Measurements from ENCODE around the gene SAFB.

DNA sequence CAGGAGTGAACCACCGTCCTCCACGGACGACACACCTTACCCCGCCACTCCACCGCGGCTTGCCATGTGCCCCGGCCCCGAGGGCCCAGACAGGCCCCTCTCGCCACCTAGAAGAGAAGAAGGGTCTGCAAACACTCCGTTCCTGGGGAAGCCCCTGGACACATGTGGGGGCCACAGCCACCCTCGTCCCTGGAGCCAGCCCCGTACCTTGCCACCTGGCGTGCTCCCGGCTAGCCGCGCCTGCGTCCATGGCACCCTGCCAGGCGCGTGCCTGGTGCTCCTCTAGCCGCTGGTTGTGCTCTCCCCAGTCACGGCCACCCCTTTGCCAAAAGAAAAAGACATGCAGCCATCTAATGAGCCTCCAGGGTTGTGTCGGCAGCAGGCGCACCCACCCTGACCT, 35.2 kb upstream of the SAFB start:
- TF ChIP-seq, protein P1, sequence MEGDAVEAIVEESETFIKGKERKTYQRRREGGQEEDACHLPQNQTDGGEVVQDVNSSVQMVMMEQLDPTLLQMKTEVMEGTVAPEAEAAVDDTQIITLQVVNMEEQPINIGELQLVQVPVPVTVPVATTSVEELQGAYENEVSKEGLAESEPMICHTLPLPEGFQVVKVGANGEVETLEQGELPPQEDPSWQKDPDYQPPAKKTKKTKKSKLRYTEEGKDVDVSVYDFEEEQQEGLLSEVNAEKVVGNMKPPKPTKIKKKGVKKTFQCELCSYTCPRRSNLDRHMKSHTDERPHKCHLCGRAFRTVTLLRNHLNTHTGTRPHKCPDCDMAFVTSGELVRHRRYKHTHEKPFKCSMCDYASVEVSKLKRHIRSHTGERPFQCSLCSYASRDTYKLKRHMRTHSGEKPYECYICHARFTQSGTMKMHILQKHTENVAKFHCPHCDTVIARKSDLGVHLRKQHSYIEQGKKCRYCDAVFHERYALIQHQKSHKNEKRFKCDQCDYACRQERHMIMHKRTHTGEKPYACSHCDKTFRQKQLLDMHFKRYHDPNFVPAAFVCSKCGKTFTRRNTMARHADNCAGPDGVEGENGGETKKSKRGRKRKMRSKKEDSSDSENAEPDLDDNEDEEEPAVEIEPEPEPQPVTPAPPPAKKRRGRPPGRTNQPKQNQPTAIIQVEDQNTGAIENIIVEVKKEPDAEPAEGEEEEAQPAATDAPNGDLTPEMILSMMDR (conservative IDR thresholded peaks at IDR 0.05; ENCODE audit: low read length), result no peak
- no peak for TF ChIP-seq EZH2phosphoT487 (IDR thresholded peaks at IDR 0.05; ENCODE audit: borderline replicate concordance, low read depth, low read length)

Data from OCI-LY7 (cell line).